H54 (cell line): ENCODE results near the gene ZMYND11.

ENCODE experiments used
- DNase-seq: peaks from one replicate; pipeline ENCODE4 v3.0.0; 2011; ENCODE audit warnings: low spot score, mixed read lengths; ENCODE audit not compliant: insufficient read length
- FAIRE-seq: peaks from 3 replicates; lab custom pipeline; 2011; peaks lifted over from hg19 to GRCh38; lab: Jason Lieb, UNC
- POLR2A ChIP-seq: IDR thresholded peaks from 2 replicates; pipeline ENCODE4 v1.6.1; 2011; ENCODE audit warnings: low read depth, mild to moderate bottlenecking, low read length

ZMYND11 gene

DNA sequence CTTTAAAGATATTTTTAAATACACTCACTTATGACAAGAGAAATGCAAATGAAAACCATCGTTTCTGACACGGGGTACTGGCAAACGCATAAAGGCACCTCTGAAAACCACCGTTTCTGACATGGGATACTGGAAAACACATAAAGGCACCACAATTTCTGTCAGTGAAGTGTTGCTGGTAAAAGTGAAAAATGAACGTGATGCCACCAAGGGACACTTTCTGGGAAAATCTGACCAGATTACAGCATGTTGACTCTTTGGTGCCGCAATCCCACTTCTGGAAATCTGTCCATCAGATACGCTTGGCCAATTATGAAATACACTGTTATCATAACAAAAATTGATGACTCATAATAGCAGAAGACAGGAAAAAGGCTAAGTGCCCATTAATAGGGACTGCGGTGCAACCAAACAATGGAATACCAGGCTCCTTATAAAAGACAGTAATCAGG is 131.7 kb downstream of the ZMYND11 start:
- FAIRE-seq: no peak
- TF ChIP-seq POLR2A: no peak
- DNase-seq: no peak

DNA sequence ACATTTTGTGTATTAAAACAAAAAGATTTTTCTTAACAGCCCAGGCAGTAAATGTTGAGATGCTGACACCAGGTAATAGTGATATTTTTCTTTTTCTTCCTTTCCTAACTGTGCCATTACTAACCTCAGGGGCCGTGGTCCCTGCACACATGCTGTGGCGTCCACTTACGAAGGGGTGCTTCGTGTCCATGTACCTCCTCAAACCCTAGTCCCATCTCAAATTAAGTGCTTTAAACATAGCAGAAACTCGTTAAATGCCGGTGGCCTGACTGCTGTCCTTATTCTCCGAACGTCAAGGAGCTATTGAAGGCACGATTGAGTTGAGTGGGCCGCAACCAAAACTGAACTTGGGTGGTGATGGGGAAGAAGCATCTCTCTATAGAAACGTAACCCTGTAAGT is 132.4 kb downstream of the ZMYND11 start:
- no peak for FAIRE-seq
- no peak for DNase-seq
- TF ChIP-seq POLR2A: no peak

DNA sequence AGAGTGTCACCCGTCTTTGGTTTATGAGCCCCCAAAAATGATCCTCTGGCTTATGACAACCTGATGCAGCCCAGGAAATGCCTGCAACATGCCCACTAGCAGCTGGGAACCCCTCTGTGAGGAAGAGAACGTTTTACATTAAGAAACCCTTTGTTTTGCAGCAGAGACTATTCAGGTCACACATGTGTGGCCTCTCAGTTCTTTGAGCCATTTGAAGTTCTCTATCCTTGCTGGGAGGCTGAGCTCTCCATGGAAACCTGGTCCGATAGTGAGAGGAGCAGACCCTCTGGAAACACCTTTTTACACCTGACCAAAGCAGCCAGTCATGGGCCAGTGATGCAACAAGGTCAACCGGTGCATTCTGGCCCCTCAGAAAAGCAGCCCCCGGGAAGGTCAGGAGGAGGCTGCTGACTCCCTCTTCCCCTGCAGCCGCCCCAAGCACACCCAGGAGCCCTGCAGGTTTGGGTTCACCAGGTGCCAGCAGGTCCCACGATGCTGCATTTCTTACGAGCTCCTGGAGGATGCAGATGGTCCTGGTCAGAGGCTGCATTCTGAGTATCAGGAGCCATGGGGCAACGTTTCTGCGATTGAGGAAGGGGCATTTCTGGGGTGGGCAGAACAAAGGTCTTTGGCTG is 134.3 kb downstream of the ZMYND11 start:
- FAIRE-seq (no peak), DNase-seq (no peak)
- TF ChIP-seq POLR2A: no peak

DNA sequence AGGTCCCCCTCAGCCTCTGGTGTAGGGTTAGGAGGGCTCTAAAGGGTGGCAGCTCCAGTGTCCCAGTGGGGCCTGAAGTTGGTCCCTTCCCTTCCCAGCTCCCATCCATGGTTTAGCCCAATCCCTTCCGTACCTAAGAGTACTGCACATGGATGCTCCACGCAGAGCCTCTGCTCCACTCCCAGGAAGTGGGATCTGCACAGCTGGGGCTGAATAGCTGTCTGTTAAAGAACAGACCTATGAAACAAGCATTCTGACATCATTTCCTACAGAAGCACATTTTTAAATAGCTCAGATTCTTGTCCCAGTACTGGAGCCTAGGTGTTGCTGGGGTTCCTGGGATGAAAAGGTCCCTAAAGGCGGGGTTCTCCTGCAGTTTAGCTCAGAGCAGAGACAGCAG is 135.9 kb downstream of the ZMYND11 start:
- TF ChIP-seq POLR2A: no peak
- DNase-seq: no peak
- no peak for FAIRE-seq

- DNase-seq: no peak
- no peak for FAIRE-seq
- TF ChIP-seq POLR2A: no peak
Observed at GRCh38 chr10:271722-272121, 136.5 kb downstream of the ZMYND11 start.

DNA sequence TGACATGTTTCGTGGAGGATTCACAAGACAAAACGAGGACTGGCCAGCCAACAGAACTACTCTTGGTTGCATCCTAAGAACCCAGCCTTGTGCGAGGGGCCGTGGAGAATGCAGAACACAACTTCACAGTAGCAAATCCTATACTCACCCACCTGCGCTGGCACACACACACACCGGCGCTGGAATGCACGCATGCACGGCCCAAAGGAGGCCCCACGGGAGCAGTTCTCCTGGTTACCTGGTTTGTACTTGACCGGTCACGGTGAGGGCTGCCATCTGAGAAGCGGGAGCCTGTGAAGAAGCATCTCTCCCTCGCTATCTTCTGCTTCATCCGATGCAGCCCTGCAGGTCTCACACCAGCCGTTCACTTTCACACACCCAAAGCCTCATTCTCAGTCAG is 137.8 kb downstream of the ZMYND11 start:
- TF ChIP-seq POLR2A: no peak
- FAIRE-seq: no peak
- no peak for DNase-seq

DNA sequence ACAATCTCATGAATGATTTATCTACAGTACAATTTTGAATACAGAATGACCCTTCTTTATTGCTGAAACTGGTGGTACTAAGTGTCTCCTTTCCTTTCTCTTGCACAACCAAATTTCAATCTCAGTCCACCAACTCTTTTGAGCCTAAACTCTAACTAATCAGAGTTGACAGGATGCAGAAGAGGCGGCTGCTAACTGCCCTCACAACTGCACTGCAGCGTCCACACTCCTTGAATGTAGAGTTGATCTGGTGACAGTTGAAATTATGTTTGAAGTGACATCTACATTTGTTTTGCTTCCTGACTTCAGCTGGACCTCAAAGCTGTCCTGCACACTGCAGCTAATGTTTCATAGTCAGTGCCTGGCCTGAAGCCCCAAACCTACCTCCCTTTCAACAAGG is 139.6 kb downstream of the ZMYND11 start:
- no peak for TF ChIP-seq POLR2A
- no peak for FAIRE-seq
- DNase-seq: no peak

DNA sequence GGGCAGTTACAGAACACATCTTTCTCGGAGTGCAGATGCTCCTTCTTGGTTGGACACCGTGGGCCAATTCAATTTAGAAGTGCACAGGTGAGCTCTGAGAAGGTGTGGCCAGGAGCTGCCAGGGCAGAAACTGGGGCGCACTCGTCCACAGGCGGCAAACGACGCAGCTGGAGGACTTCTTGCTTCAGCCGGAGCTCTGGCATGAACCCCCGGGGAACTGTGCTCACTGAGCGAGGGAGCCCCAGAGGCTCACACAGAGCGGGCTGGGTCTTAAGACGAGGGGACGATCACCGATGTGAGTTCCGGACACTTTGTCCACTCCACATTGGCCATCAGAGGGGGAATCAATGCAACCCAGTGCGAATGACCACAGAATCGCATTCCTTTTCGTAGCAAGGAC is 140.4 kb downstream of the ZMYND11 start:
- no peak for FAIRE-seq
- TF ChIP-seq POLR2A: no peak
- no peak for DNase-seq

DNA sequence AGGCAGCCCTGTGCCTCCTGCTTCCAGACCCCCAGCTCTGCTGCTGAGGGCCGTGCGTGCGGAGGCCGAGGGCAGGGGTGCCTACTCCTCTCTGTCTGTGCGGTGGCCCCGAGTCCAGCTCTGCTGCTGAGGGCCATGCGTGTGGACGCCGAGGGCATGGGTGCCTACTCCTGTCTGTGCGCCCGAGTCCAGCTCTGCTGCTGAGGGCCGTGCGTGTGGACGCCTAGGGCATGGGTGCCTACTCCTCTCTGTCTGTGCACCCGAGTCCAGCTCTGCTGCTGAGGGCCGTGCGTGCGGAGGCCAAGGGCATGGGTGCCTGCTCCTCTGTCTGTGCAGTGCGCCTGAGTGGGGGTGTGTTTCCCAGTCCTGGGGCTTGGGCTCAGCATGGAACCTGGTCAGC is 142.7 kb downstream of the ZMYND11 start:
- no peak for TF ChIP-seq POLR2A
- no peak for DNase-seq
- no peak for FAIRE-seq

DNA sequence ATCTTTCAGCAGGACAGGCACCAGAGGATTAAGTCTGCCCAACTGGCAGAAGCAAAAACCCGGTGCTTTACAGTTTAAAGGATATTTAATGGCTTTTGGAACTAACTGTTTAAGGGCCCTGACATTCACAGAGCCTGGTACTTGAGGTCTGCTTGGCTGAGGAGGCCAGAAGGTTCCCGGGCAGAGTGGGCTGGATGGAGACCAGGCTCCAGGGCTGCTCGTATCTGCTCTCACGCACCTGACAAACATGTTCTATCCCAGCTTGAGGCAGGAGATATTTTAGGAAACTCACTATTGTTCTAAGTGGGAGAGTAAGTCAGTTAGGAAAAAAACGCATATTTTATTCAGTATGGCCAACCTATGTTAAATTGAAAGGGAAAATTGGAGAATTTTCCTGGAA is 143.5 kb downstream of the ZMYND11 start:
- no peak for TF ChIP-seq POLR2A
- FAIRE-seq (no peak), DNase-seq (no peak)

DNA sequence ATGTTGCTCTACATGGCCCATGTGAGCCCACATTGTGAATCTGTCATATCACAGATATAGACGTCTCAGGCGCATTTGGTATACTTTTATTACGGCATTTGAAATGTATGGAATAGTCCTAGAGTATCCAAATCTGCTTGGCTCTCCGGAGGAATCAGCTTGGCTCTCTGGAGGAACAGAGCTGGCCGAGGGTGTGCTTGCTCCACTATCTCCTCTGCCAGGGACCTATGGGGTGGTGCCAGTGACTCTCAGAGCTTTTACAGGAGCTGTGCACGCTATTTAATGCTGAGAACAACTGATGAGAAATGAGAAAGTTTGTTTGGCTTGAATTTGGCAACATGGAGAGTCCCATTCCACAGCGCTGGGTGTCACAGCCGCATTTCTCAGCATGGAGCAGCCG is 144.0 kb downstream of the ZMYND11 start:
- TF ChIP-seq POLR2A: no peak
- DNase-seq: no peak
- no peak for FAIRE-seq

- FAIRE-seq: no peak
- DNase-seq: no peak
- TF ChIP-seq POLR2A: no peak
Observed at GRCh38 chr10:279655-280054, 144.4 kb downstream of the ZMYND11 start.

DNA sequence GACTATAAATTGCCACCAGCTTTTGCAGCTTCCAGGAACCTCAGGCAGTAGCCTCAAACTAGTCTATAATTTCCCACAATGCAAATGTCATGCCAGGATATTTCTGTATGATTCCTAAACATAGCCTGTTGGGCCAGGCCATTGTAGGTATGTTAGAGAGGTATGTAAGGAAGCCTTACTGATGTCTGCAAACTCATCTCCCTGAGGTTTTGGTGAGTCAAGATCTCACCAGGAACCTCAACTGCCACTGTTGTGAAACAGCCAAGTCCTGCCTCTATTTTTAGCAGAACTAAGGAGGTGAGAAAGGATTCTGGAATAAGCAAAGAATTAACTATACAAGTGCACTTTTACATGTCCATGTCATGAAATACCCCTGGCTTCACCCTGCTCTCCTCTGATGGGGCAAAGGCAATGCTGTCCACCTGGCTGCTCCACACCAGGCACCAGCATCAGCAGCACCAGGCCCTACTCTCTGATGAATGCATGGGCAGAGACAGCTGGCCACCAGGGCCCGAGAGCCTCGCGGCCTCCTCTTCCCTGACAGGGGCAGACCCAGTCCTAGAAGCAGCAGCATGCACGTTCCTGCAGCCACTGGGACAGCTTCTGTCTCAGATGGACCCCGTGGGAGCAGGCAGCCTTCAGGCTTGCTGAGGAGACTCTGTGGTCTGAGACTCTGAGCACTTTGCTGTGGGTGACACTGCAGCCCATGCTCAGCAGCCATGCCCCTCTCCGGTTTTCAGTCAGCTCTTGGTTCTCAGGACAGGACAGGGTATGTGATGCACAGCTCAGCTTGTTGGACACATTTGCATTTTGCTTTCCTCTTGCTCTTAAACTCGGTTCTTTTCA is 147.3 kb downstream of the ZMYND11 start:
- DNase-seq (no peak), FAIRE-seq (no peak)
- no peak for TF ChIP-seq POLR2A

- no peak for DNase-seq
- no peak for FAIRE-seq
- TF ChIP-seq POLR2A: no peak
Observed at GRCh38 chr10:283140-283479, 147.9 kb downstream of the ZMYND11 start.

GRCh38 chr10:283916-284356 is 148.7 kb downstream of the ZMYND11 start:
- FAIRE-seq (no peak), DNase-seq (no peak)
- TF ChIP-seq POLR2A: no peak
